HAP-1 (cell line): ENCODE measurements around the gene ABCF1.

Experiments
- DNase-seq, 2 experiments: peaks; one replicate each; pipeline ENCODE4 v3.0.0-alpha.2; 2016 to 2020; ENCODE audit warnings: low spot score in 2 of 2
- H3K27me3 ChIP-seq: fragments of 250-450 bp; sonication (Bioruptor Pico); 2 replicates; pipeline ENCODE4 v1.5.1; 2020; ENCODE audit warnings: low read depth, mild to moderate bottlenecking, moderate library complexity
- H3K36me3 ChIP-seq: fragments of 250-450 bp; sonication (Bioruptor Pico); replicated peaks from 2 replicates; pipeline ENCODE4 v1.5.1; 2020; ENCODE audit warnings: mild to moderate bottlenecking
- H3K4me1 ChIP-seq: fragments of 250-450 bp; sonication (Bioruptor Pico); 2 replicates; pipeline ENCODE4 v1.5.1; 2020; ENCODE audit warnings: mild to moderate bottlenecking
- H3K4me3 ChIP-seq: fragments of 250-450 bp; sonication (Bioruptor Pico); 2 replicates; pipeline ENCODE4 v1.5.1; 2020; ENCODE audit warnings: mild to moderate bottlenecking, moderate library complexity
- H3K9me3 ChIP-seq: fragments of 250-450 bp; sonication (Bioruptor Pico); 2 replicates; pipeline ENCODE4 v1.5.1; 2020; ENCODE audit warnings: mild to moderate bottlenecking, moderate library complexity
- in situ Hi-C: fragments of 300-500 bp; cut with MboI; formaldehyde crosslinking; loops from 3 replicates; pipeline ENCODE4 v1.14.3; 2020; ENCODE audit warnings: low sequenced_read_pairs, inconsistent platforms, mixed read lengths

ABCF1 gene

DNA sequence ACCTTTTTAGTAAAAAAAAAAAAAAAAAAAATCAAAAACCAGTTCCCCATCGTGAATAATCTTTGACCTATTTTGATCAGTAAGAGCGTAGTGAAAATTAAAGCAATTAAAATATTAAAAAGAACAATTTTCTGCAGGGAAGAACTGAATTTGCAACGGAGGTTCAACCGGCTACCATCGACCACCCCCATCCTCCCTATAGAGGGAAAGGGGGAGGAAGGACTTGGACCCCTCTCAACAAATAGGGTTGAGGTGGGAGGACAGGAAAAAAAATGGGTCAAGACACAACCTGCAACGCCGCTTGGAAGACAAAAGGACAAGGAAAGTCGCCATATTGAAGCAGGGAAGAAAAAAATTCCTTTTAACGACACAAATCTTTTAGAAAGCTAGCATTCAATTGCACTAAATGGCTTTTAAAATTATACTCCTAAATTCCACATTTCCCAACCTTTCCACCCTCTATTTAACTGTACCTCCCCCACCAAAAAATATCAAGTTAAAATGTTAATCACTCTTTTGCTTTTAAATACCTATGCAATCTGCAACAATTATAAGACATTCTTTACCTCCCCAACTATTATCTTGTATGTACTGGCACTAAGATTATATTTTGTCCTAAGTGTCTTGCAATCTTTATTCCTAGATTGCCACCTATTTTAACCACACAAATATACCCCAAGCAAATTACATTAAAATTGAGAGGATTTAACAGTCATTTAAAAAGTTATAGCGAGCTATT, 44.1 kb downstream of the ABCF1 start:
- in situ Hi-C loops, result loop anchor here (5.0 kb wide), 1 partner anchor 107 kb away; the partner anchor contains the start of gene TUBB
- Histone ChIP-seq H3K9me3 (no peaks in the 10 kb centered on the region), H3K4me3 (peak overlapping the region; percentile 99), H3K4me1 (peaks cover 32% of the 10 kb centered on the region), H3K36me3 (peaks cover 63% of the 10 kb centered on the region), H3K27me3 (no peaks in the 10 kb centered on the region)
- DNase-seq, result peak; percentile 82 to 94

GRCh38 chr6:30615958-30616810, 44.9 kb downstream of the ABCF1 start:
- in situ Hi-C loops, result loop anchor here (5.0 kb wide), 1 partner anchor 106 kb away; the partner anchor contains the start of gene TUBB
- peak; percentile 42 to 58 for DNase-seq
- peaks cover 32% of the 10 kb centered on the region for H3K4me1 ChIP-seq

GRCh38 chr6:30616811-30617564, 45.7 kb downstream of the ABCF1 start, which contains the start of gene PPP1R10:
PPP1R10 (minus strand) TSS chr6:30617243; CDS start chr6:30609944, 7,299 bp downstream.
- Histone ChIP-seq H3K27me3 (no peaks in the 10 kb centered on the region), H3K36me3 (peaks cover 65% of the 10 kb centered on the region), H3K4me1 (peaks cover 28% of the 10 kb centered on the region), H3K9me3 (no peaks in the 10 kb centered on the region), H3K4me3 (peak within 1 kb of the TSS; percentile 99)
- DNase-seq, result peak; percentile 99
- in situ Hi-C loops, result loop anchor here (5.0 kb wide), 1 partner anchor 105 kb away; the partner anchor contains the start of gene TUBB

More at GRCh38 chr6:30615958-30616810, 44.9 kb downstream of the ABCF1 start:
- H3K27me3 ChIP-seq, result no peaks in the 10 kb centered on the region
- H3K36me3 ChIP-seq, result peaks cover 65% of the 10 kb centered on the region
- H3K9me3 ChIP-seq, result no peaks in the 10 kb centered on the region
- peak overlapping the region; percentile 99 for H3K4me3 ChIP-seq

GRCh38 chr6:30617565-30618269, 46.5 kb downstream of the ABCF1 start, which contains the start of gene MRPS18B:
MRPS18B (plus strand) TSS chr6:30617840; CDS start chr6:30617866, 26 bp downstream.
- Histone ChIP-seq H3K36me3 (peaks cover 67% of the 10 kb centered on the region), H3K27me3 (no peaks in the 10 kb centered on the region), H3K9me3 (no peaks in the 10 kb centered on the region), H3K4me3 (peak within 1 kb of the TSS; percentile 99), H3K4me1 (peaks cover 25% of the 10 kb centered on the region)
- DNase-seq, result peak; percentile 94 to 96
- in situ Hi-C loops, result loop anchor here (5.0 kb wide), 1 partner anchor 105 kb away; the partner anchor contains the start of gene TUBB

GRCh38 chr6:30618270-30618797, 47.1 kb downstream of the ABCF1 start:
- no peaks in the 10 kb centered on the region for H3K27me3 ChIP-seq
- H3K4me3 ChIP-seq, result peak overlapping the region; percentile 99
- DNase-seq, result no peak
- peaks cover 19% of the 10 kb centered on the region for H3K4me1 ChIP-seq
- H3K36me3 ChIP-seq, result peaks cover 64% of the 10 kb centered on the region
- in situ Hi-C loops, result loop anchor here (5.0 kb wide), 1 partner anchor 104 kb away; the partner anchor contains the start of gene TUBB
- no peaks in the 10 kb centered on the region for H3K9me3 ChIP-seq

DNA sequence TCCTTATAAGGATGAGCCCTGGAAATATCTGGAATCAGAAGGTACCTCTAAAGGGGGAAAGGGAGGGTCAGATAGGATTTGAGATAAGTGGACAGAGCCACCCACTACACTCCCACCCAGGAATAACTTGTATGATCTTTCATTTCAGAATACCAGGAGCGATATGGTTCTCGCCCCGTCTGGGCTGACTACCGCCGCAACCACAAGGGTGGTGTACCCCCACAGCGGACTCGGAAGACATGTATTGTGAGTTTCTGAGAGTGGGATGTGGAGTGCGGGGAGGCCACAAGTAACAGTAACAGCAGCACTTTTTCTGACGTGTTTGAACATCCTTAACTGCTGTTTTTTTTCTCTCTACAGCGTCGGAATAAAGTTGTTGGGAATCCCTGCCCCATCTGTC, 48.3 kb downstream of the ABCF1 start:
- Histone ChIP-seq H3K4me3 (no peak overlapping the region), H3K27me3 (no peaks in the 10 kb centered on the region), H3K9me3 (no peaks in the 10 kb centered on the region), H3K36me3 (peaks cover 58% of the 10 kb centered on the region), H3K4me1 (peaks cover 7% of the 10 kb centered on the region; the same call in 1 of the 2 replicates)
- no peak for DNase-seq
- in situ Hi-C loops, result loop anchor here (5.0 kb wide), 1 partner anchor 103 kb away; the partner anchor contains the start of gene TUBB

DNA sequence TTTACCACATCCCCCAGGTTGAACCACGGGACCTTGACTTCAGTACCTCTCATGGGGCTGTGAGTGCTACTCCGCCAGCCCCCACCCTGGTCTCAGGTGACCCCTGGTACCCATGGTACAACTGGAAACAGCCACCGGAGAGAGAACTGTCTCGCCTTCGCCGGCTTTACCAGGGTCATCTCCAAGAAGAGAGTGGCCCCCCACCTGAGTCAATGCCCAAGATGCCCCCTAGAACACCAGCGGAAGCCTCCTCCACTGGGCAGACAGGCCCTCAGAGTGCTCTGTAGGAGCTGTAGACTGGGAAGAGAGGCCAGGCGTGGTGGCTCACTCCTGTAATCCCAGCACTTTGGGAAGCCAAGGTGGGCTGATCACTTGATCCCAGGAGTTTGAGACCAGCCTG, 54.3 kb downstream of the ABCF1 start:
- no peaks in the 10 kb centered on the region for H3K9me3 ChIP-seq
- no peaks in the 10 kb centered on the region for H3K27me3 ChIP-seq
- in situ Hi-C loops, result no loop called here
- H3K4me1 ChIP-seq, result peaks cover 7% of the 10 kb centered on the region; the same call in 1 of the 2 replicates
- no peak overlapping the region for H3K4me3 ChIP-seq
- no peak for DNase-seq
- peaks cover 64% of the 10 kb centered on the region for H3K36me3 ChIP-seq

DNA sequence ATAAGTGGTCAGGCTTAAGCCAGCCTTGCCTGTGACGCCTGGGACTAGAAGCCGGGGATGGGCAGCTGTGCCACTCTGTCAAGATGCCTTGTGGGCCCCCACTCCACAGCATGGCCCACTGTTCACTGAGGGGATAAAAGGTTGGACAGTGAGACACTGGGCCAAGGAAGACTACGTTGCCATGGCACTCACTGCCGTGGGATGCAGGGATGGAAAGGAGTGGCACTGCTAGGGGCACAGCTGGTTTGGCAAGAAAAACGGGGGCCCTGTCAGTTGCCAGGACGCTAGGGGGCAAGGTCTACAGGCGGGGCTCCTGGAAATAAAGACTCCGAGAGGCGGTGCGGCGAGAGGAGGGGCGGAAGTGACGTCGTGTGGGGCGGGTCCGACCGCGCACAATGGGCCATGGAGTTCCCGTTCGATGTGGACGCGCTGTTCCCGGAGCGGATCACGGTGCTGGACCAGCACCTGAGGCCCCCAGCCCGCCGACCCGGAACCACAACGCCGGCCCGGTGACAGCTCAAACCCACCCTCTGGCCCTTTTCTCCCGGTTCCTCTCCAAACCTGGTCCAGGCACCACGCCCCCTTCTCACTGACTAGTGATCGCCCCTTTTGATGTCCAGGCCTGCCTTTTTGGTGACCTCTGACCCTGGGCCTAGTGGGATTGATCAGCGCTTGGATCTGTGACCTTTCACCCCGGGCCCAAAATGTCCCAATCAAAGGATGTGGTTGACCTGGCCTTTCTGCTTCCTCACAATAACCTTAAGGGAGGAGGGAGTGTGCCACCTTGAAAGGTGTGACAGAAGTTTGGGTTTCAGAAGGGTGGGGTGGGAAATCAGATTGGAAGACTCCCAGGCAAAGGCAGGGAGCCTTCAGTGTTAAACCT, 55.5 kb downstream of the ABCF1 start, which contains the start of gene ATAT1:
TSS of gene ATAT1 (plus strand) at position 391 of the 883 bp plus-strand sequence.
- peaks cover 54% of the 10 kb centered on the region for H3K36me3 ChIP-seq
- H3K4me3 ChIP-seq, result peak within 1 kb of the TSS; percentile 52
- no peaks in the 10 kb centered on the region for H3K9me3 ChIP-seq
- H3K27me3 ChIP-seq, result no peaks in the 10 kb centered on the region
- peak; percentile 56 to 91 for DNase-seq
- in situ Hi-C loops, result no loop called here
- H3K4me1 ChIP-seq, result peaks cover 7% of the 10 kb centered on the region; the same call in 1 of the 2 replicates

GRCh38 chr6:30635834-30636233, 64.6 kb downstream of the ABCF1 start:
- Histone ChIP-seq H3K9me3 (no peaks in the 10 kb centered on the region), H3K4me3 (no peak overlapping the region), H3K4me1 (no peaks in the 10 kb centered on the region), H3K36me3 (peaks cover 12% of the 10 kb centered on the region; the same call in 1 of the 2 replicates), H3K27me3 (no peaks in the 10 kb centered on the region)
- in situ Hi-C loops, result no loop called here
- DNase-seq, result no peak

DNA sequence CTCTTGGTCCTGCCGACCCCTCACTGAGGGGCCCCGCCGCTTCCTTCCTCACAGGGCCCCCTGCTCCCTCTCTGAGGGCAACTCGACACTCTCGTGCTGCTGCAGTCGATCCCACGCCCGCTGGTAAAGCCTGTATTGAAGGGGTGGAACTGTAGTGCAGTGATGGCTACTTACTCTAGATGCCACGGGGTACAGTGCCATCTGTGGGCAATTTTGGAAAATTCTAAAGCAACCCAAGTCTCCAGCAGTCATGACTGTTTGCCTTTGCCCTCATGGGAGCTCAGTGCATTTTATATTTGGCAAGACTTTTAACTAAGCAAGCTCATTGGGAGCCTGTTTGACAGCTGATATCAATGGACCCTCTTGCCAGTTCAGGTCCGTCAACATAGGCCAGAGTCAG, 69.2 kb downstream of the ABCF1 start:
- Histone ChIP-seq H3K36me3 (peaks cover 21% of the 10 kb centered on the region), H3K4me3 (no peak overlapping the region), H3K9me3 (no peaks in the 10 kb centered on the region), H3K27me3 (no peaks in the 10 kb centered on the region), H3K4me1 (no peaks in the 10 kb centered on the region)
- DNase-seq, result no peak
- in situ Hi-C loops, result no loop called here

DNA sequence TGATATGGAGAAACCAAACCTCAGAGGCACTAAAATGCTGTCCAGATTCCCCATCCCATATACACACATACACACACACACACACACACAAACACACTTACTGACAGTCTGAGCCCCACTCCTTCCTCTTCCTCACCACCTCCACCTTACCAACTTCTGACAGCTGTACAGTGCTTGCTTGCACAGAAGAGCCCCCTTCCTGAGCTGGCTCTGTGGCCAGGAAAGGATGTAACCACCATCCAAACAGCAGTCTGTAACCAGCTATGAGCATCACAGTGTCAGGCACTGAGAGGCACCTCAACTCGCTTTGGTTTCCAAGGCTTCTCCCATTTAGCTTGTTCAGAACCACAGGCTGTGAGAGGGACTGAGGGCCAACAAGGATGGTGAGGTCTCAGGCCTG, 69.8 kb downstream of the ABCF1 start:
- H3K9me3 ChIP-seq, result no peaks in the 10 kb centered on the region
- peaks cover under 1% of the 10 kb centered on the region for H3K4me1 ChIP-seq
- DNase-seq, result no peak
- H3K4me3 ChIP-seq, result no peak overlapping the region
- H3K36me3 ChIP-seq, result peaks cover 21% of the 10 kb centered on the region
- H3K27me3 ChIP-seq, result no peaks in the 10 kb centered on the region
- in situ Hi-C loops, result no loop called here
